ENCODE data around the gene AKAP1. TPM values are rescaled to one million over a fixed set of nuclear protein-coding genes. Genes with fewer than 3 reads are reported as not detected.

Gene AKAP1
- total and polyA plus RNA-seq, 9 donors, result 20.0 to 45.2 (median 30.4) TPM

DNA sequence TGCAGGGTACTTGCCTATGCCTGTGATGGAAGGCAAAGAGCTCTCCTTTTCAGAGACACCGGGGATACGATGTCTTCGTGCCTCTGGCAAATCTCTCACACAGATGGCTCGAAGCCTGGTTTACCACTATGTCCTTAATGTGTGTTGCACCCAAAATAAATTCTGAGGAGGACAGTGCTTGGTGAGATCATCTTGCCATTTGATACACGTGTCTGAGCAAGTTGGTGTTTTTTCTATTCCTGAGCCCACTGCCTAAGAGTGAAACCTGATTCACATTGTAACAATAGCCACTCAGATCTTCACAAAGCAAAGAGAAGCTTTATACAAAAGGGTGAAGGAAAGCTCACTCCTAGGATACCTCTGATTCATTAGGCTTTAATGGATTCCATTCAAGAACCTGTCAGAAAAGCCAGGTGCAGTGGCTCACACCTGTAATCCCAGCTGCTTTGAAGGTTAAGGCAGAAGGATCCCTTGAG, 33.1 kb upstream of the AKAP1 start:
- Histone ChIP-seq H3K4me1 (ENCODE audit: insufficient read depth) (no peaks in the 10 kb centered on the region), H3K9me3 (no peaks in the 10 kb centered on the region), H3K27ac (no peak overlapping the region), H3K36me3 (no peaks in the 10 kb centered on the region), H3K4me3 (no peak overlapping the region), H3K27me3 (no peaks in the 10 kb centered on the region)
- no peak for DNase-seq
- TF ChIP-seq POLR2A (IDR thresholded peaks at IDR 0.05), result no peak
- TF ChIP-seq, protein P1, sequence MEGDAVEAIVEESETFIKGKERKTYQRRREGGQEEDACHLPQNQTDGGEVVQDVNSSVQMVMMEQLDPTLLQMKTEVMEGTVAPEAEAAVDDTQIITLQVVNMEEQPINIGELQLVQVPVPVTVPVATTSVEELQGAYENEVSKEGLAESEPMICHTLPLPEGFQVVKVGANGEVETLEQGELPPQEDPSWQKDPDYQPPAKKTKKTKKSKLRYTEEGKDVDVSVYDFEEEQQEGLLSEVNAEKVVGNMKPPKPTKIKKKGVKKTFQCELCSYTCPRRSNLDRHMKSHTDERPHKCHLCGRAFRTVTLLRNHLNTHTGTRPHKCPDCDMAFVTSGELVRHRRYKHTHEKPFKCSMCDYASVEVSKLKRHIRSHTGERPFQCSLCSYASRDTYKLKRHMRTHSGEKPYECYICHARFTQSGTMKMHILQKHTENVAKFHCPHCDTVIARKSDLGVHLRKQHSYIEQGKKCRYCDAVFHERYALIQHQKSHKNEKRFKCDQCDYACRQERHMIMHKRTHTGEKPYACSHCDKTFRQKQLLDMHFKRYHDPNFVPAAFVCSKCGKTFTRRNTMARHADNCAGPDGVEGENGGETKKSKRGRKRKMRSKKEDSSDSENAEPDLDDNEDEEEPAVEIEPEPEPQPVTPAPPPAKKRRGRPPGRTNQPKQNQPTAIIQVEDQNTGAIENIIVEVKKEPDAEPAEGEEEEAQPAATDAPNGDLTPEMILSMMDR (IDR thresholded peaks at IDR 0.05), result no peak
- no peak for TF ChIP-seq EP300 (IDR thresholded peaks at IDR 0.05)
- 62 to 67% (median 63%) methylated on average over 5 of the region's 5 CpGs for WGBS, 3 donors
- intact Hi-C loops (cut with DNase I), result no loop called here

DNA sequence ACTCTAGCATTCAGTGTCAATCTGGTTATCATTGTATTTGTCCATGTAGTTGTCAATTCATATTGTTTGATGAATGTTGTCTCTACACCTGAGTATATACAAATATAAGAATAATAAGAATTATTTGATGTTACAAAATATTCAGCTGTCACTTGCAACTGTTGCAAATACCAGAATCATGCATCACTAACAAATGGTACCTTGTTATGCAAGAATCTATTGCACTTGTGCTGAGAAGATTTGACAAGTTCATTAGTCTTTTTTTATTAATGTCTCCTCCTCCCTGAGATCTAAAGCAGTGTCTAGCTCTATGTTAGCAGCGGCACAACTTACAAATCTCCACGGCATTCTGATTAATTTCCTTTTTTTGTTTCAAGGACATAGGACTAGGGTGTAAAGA, 22.2 kb upstream of the AKAP1 start:
- intact Hi-C loops (cut with DNase I), result no loop called here
- no peak for DNase-seq
- H3K36me3 ChIP-seq, result no peaks in the 10 kb centered on the region
- no peaks in the 10 kb centered on the region for H3K9me3 ChIP-seq
- WGBS, 3 donors, result 15 to 27% (median 23%) methylated on average over 2 of the region's 2 CpGs
- TF ChIP-seq POLR2A (IDR thresholded peaks at IDR 0.05), result no peak
- TF ChIP-seq, protein P1 (IDR thresholded peaks at IDR 0.05), result no peak
- TF ChIP-seq EP300 (IDR thresholded peaks at IDR 0.05), result no peak
- H3K27ac ChIP-seq, result no peak overlapping the region
- H3K4me1 ChIP-seq (ENCODE audit: insufficient read depth), result no peaks in the 10 kb centered on the region
- H3K4me3 ChIP-seq, result no peak overlapping the region
- H3K27me3 ChIP-seq, result no peaks in the 10 kb centered on the region

DNA sequence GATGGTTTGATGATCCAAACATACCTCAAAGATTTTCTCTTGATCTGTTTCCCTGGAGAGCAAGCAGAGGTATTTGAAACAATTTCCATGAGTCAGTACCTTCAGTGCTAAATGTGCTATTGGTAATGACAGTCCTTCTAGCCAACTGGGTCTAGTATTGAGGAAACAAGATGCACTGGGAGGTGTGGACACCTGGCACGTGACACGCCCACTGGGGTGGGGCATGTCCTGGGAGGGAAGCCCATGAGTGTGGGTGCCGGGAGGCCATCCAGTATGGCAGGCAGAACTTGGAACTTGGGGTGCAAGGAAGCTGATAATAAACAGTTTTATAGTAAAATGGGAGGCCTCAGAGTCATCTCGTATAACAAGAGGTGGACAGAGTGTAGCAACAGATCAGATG, 17.9 kb upstream of the AKAP1 start:
- Histone ChIP-seq H3K9me3 (no peaks in the 10 kb centered on the region), H3K4me1 (ENCODE audit: insufficient read depth) (no peaks in the 10 kb centered on the region), H3K27ac (no peak overlapping the region), H3K27me3 (no peaks in the 10 kb centered on the region), H3K36me3 (no peaks in the 10 kb centered on the region), H3K4me3 (no peak overlapping the region)
- TF ChIP-seq, protein P1 (IDR thresholded peaks at IDR 0.05), result no peak
- TF ChIP-seq EP300 (IDR thresholded peaks at IDR 0.05) (no peak), POLR2A (IDR thresholded peaks at IDR 0.05) (no peak)
- intact Hi-C loops (cut with DNase I), result no loop called here
- 87 to 92% (median 88%) methylated on average over 4 of the region's 4 CpGs for WGBS, 3 donors
- no peak for DNase-seq

DNA sequence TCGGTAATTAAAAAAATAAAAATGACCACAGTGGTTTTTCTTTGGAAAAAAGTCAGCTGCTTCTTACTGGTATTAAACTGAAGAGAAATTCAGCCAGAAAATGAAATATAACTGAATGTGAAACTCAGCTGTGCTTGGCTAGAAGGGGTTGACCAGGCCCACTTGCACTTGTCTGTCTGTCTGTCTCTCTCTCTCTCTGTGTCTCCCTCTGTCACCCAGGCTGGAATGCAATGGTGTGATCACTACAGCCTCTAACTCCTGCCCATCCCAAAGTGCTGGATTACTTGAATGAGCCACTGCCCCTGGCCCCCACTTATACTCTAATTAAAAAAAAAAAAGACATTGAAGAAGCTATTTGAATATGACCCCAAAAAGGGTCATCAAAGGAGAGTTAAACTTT, 17.3 kb upstream of the AKAP1 start:
- H3K27ac ChIP-seq, result no peak overlapping the region
- no peaks in the 10 kb centered on the region for H3K9me3 ChIP-seq
- no peaks in the 10 kb centered on the region for H3K27me3 ChIP-seq
- TF ChIP-seq EP300 (IDR thresholded peaks at IDR 0.05) (no peak), POLR2A (IDR thresholded peaks at IDR 0.05) (no peak)
- TF ChIP-seq, protein P1 (IDR thresholded peaks at IDR 0.05), result no peak
- H3K4me1 ChIP-seq (ENCODE audit: insufficient read depth), result no peaks in the 10 kb centered on the region
- H3K36me3 ChIP-seq, result no peaks in the 10 kb centered on the region
- intact Hi-C loops (cut with DNase I), result no loop called here
- no peak for DNase-seq
- H3K4me3 ChIP-seq, result no peak overlapping the region
- WGBS, 3 donors, result 77 to 87% (median 85%) methylated on average over 1 of the region's 1 CpG

Measured in ovary (tissue), 9 donors.